Measurements from ENCODE around the gene NCKAP5. TPM values are rescaled to one million over a fixed set of nuclear protein-coding genes. Genes with fewer than 3 reads are reported as not detected.

NCKAP5 gene
- total and polyA plus RNA-seq, 11 donors, result 0.51 to 10.5 (median 5.2) TPM

DNA sequence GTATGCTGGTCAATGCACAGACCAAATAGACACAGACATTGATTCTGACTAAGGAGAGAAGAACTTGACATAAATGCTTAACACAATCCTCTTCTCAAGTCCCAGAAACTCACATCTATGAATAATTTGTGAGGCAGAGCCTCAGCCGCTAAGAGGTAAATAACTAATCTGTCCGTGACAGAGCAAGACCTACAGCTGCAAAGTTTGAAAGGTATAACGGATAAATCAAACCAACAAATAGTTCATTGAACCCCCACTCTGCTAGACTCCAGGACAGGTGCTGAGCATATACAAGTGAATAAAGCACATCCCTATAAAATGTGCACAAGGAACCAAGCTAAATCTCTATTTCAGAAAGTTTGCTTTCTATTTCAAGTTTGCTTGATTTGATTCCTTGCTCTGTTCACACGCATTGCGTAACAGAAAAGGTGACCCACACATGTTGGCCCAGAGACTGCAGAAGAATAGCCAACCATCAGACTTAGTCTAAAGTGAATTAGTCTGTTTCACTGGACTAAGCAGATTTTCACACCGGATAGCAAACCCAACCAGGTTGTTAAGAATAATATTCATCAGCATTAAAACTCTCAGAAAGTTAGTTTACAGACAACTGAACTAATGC, 51.7 kb downstream of the NCKAP5 start:
- intact Hi-C loops (cut with DNase I), result no loop called here
- Histone ChIP-seq H3K36me3 (no peaks in the 10 kb centered on the region), H3K4me3 (no peak overlapping the region), H3K27me3 (no peaks in the 10 kb centered on the region), H3K9me3 (no peaks in the 10 kb centered on the region), H3K4me1 (no peaks in the 10 kb centered on the region), H3K27ac (no peak overlapping the region)
- TF ChIP-seq POLR2A (IDR thresholded peaks at IDR 0.05), result no peak
- TF ChIP-seq, protein P1, sequence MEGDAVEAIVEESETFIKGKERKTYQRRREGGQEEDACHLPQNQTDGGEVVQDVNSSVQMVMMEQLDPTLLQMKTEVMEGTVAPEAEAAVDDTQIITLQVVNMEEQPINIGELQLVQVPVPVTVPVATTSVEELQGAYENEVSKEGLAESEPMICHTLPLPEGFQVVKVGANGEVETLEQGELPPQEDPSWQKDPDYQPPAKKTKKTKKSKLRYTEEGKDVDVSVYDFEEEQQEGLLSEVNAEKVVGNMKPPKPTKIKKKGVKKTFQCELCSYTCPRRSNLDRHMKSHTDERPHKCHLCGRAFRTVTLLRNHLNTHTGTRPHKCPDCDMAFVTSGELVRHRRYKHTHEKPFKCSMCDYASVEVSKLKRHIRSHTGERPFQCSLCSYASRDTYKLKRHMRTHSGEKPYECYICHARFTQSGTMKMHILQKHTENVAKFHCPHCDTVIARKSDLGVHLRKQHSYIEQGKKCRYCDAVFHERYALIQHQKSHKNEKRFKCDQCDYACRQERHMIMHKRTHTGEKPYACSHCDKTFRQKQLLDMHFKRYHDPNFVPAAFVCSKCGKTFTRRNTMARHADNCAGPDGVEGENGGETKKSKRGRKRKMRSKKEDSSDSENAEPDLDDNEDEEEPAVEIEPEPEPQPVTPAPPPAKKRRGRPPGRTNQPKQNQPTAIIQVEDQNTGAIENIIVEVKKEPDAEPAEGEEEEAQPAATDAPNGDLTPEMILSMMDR (IDR thresholded peaks at IDR 0.05), result no peak
- DNase-seq (no peak), ATAC-seq (no peak)
- WGBS, 4 donors, result 90 to 97% (median 94%) methylated on average over 6 of the region's 6 CpGs

DNA sequence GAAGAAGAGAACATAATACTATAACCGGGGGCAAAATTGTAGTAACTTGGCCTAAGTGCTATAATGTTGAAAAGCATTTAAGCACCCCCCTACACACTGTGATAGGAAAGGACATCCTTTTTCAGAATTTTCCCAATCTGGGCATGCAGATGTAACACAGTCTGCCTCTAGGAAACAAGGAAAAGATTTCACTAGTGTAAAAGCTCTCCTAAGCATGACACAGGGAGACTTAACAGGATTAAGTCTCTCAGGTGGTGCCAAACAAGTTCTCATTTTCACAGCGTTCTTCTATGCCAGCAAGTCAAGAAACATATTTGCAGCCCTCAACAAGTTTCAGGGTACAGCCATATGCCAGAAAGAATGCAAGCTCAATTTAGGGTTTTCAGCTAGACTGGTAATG, 53.0 kb downstream of the NCKAP5 start:
- Histone ChIP-seq H3K4me3 (no peak overlapping the region), H3K27me3 (no peaks in the 10 kb centered on the region), H3K27ac (no peak overlapping the region), H3K36me3 (no peaks in the 10 kb centered on the region), H3K4me1 (no peaks in the 10 kb centered on the region), H3K9me3 (no peaks in the 10 kb centered on the region)
- TF ChIP-seq, protein P1 (IDR thresholded peaks at IDR 0.05), result no peak
- intact Hi-C loops (cut with DNase I), result no loop called here
- DNase-seq (no peak), ATAC-seq (no peak)
- WGBS, 4 donors, result 86 to 94% (median 88%) methylated on average over 2 of the region's 2 CpGs

DNA sequence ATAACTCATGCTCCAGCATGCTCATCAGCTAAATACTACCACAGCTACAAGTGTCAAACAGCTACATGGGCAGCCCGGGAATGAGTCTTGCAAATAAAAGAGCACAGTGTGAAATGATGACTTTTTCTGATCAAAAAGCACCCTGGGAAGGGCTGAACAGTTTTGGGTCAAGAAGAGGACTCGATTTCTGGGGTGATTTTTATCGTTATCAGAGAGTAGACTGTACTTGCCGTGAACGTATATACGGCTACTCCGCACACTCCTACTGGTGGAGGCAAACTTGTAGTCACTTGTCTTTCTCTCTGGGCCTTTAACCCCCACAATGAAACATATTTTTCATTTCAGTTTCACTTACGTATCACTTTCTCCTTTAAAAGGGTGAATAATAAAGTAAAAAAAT, 54.4 kb downstream of the NCKAP5 start:
- no peak for TF ChIP-seq POLR2A (IDR thresholded peaks at IDR 0.05)
- TF ChIP-seq, protein P1 (IDR thresholded peaks at IDR 0.05), result no peak
- H3K36me3 ChIP-seq, result no peaks in the 10 kb centered on the region
- no peak overlapping the region for H3K27ac ChIP-seq
- H3K4me3 ChIP-seq, result no peak overlapping the region
- no peak for DNase-seq
- no peaks in the 10 kb centered on the region for H3K9me3 ChIP-seq
- intact Hi-C loops (cut with DNase I), result no loop called here
- 91 to 93% (median 92%) methylated on average over 8 of the region's 8 CpGs for WGBS, 4 donors
- H3K27me3 ChIP-seq, result no peaks in the 10 kb centered on the region
- ATAC-seq, result no peak
- H3K4me1 ChIP-seq, result no peaks in the 10 kb centered on the region

DNA sequence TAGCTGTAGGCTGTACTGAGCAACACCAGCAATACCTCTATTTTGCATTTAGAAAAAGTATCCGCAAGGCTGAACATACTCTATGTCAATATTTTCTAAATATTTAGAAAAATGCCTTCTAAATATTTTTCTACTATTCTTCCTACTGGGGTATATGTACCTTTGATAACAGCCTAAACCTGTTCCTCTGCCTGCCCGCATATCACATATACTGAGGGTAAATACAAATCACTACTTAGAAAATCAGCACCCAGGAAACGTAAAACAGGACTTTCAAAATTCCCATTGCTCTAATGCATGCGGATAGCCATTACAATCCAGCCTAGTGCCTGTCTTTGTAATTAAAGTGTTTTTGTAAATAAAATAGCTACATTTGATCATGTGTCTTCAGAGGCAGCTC, 56.1 kb downstream of the NCKAP5 start:
- DNase-seq (no peak), ATAC-seq (no peak)
- no peaks in the 10 kb centered on the region for H3K9me3 ChIP-seq
- TF ChIP-seq POLR2A (IDR thresholded peaks at IDR 0.05), result no peak
- TF ChIP-seq, protein P1 (IDR thresholded peaks at IDR 0.05), result no peak
- intact Hi-C loops (cut with DNase I), result no loop called here
- no peak overlapping the region for H3K27ac ChIP-seq
- H3K27me3 ChIP-seq, result no peaks in the 10 kb centered on the region
- H3K36me3 ChIP-seq, result no peaks in the 10 kb centered on the region
- H3K4me1 ChIP-seq, result peaks cover 0 to 4% (median 0%) of the 10 kb centered on the region in 12 donors
- H3K4me3 ChIP-seq, result no peak overlapping the region
- WGBS, 4 donors, result 94 to 96% (median 95%) methylated on average over 4 of the region's 4 CpGs
